MG63 (cell line): ENCODE measurements around the gene PCLO. TPM values are rescaled to one million over a fixed set of nuclear protein-coding genes. Genes with fewer than 3 reads are reported as not detected.

Experiments
- DNase-seq: peaks from one replicate; pipeline ENCODE4 v3.0.0-alpha.2; 2020
- H3K27me3 ChIP-seq: fragments of 250-450 bp; sonication (Bioruptor Pico); 2 replicates; pipeline ENCODE4 v1.5.1; 2020; ENCODE audit warnings: mild to moderate bottlenecking, moderate library complexity
- H3K36me3 ChIP-seq: fragments of 250-450 bp; sonication (Bioruptor Pico); 2 replicates; pipeline ENCODE4 v1.5.1; 2020; ENCODE audit warnings: mild to moderate bottlenecking, moderate library complexity
- H3K4me3 ChIP-seq: fragments of 250-450 bp; sonication (Bioruptor Pico); 2 replicates; pipeline ENCODE4 v1.5.1; 2020; ENCODE audit warnings: mild to moderate bottlenecking, moderate library complexity
- H3K9me3 ChIP-seq: fragments of 250-450 bp; sonication (Bioruptor Pico); 2 replicates; pipeline ENCODE4 v1.5.1; 2020; ENCODE audit warnings: mild to moderate bottlenecking, moderate library complexity
- total RNA-seq: library from RNA; depleted of rRNA; stranded (reverse); fragments of >200 nt; shearing (Covaris generic); gene quantifications from 2 replicates; pipeline ENCODE4 v1.2.3, GENCODE V29; 2014; ENCODE audit warnings: low replicate concordance

PCLO gene
- total RNA-seq, 1 experiment from 2014 or later = not detected

DNA sequence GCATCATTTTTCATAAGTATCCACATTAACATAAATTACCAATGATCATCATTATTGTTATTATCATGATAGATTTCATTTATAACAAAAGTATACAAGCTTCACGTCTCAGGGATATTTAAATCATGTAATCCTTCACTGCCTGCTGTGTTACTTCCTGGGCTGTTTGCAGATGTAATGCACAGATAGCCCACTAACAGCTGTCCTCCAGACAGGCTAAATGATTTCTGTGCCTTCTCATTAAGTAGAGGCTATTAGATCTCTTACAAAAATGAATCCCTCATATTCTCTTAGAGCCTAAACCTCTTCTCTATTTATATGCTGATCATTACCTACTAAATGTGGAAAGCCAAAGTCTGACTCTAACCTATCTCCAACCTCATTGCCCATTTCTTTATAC lies 9.3 kb downstream of the PCLO start:
- Histone ChIP-seq H3K4me3 (no peak overlapping the region), H3K36me3 (no peaks in the 10 kb centered on the region), H3K9me3 (no peaks in the 10 kb centered on the region), H3K27me3 (no peaks in the 10 kb centered on the region)
- DNase-seq = no peak

DNA sequence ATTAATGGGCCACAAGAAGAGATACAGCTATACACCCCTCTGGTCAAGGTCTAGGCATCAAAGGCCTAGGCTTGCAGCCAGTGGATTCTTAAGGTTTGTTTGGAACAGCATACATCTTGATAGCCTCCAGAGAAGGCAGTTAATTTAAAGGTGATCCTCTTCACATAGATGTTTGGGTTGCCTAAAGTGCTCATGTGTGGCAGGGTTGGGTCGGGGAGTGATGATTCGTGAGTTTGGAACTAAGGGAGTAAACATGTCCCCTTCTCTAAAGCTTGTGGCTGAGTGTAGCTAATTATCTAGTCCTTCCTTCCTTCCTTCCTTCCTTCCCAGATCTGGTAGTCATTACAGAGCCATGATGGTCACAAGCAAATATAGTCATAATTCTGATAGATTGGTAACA lies 12.4 kb downstream of the PCLO start:
- Histone ChIP-seq H3K36me3 (no peaks in the 10 kb centered on the region), H3K9me3 (no peaks in the 10 kb centered on the region), H3K4me3 (no peak overlapping the region), H3K27me3 (no peaks in the 10 kb centered on the region)
- no peak for DNase-seq

DNA sequence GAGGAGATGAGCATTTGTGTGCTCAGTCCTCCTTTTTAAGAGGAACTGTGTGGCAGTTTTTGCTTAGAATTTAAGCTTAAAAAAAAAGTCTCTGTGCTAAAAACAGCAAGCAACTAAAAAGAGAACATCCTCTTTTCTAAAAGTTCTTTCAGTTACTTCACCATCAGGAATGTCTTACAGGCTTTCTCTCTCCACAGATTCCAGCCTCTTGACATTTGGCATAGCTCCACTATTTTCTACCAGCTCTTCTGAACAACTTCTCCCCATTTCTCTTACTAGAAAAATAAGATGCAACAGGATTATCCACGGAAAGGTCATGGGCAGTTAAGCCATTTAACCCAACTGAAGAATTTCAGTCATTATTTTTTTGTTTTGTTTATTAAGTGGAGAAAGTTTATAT lies 13.2 kb downstream of the PCLO start:
- Histone ChIP-seq H3K36me3 (no peaks in the 10 kb centered on the region), H3K4me3 (no peak overlapping the region), H3K9me3 (no peaks in the 10 kb centered on the region), H3K27me3 (no peaks in the 10 kb centered on the region)
- DNase-seq = no peak

DNA sequence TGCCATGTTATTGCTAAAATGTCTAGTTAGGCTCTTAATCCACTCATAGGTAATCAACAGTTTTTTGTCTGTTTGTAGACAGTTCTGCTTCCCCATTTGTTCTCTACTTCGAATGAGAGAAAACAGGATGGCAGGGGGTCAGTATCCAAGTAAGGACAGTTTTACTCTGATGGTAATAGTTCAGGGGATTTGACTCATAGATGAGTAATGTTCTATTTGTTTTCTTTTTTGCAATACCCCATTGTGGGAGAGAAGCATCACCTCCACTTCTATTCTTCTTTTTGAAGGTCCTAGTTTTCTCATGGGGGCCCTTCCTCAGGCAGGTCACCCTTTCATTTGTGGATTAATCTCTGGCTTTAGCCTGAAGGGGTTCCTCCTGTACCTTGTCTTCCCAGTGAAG lies 13.9 kb downstream of the PCLO start:
- no peak for DNase-seq
- no peaks in the 10 kb centered on the region for H3K9me3 ChIP-seq
- no peaks in the 10 kb centered on the region for H3K36me3 ChIP-seq

DNA sequence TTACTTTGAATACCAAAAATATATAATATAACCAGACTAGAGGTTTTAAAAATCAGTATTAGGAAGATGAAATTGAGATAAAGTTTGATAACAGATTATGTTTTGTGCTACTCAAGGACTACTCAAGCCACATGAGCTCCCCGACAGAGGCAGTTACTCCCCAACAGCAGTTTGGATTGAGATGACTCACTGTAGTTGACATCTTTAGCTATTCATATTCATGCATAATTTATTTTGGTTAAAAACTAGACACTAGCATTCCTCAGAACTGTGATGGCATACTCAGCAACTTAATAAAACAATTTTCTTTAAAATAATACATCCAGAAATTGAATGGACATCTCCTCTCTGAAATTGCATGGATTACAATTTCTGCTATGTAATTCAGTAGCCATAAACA lies 19.6 kb downstream of the PCLO start:
- no peak for DNase-seq
- no peaks in the 10 kb centered on the region for H3K9me3 ChIP-seq
- no peak overlapping the region for H3K4me3 ChIP-seq
- no peaks in the 10 kb centered on the region for H3K36me3 ChIP-seq
- H3K27me3 ChIP-seq = no peaks in the 10 kb centered on the region

More for the DNA sequence above, 13.9 kb downstream of the PCLO start:
- Histone ChIP-seq H3K27me3 (no peaks in the 10 kb centered on the region), H3K4me3 (no peak overlapping the region)

DNA sequence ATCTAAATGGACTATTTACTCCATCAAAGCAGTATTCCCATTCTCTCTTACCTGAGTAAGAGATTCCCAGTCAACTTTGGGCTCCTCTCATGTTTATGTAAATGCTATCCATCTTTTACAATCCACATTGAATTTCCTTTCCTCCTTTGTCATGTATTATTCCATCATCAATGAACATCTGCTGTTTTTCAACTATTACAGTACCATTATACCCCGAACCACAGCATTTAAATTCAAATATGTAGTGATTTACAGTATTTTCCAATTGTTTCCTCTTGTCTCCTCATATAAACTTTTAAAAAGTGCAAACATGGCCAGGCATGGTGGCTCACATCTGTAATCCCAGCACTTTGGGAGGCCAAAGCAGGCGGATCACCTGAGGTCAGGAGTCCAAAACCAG lies 20.3 kb downstream of the PCLO start:
- Histone ChIP-seq H3K9me3 (no peaks in the 10 kb centered on the region), H3K4me3 (no peak overlapping the region), H3K27me3 (no peaks in the 10 kb centered on the region), H3K36me3 (no peaks in the 10 kb centered on the region)
- no peak for DNase-seq

DNA sequence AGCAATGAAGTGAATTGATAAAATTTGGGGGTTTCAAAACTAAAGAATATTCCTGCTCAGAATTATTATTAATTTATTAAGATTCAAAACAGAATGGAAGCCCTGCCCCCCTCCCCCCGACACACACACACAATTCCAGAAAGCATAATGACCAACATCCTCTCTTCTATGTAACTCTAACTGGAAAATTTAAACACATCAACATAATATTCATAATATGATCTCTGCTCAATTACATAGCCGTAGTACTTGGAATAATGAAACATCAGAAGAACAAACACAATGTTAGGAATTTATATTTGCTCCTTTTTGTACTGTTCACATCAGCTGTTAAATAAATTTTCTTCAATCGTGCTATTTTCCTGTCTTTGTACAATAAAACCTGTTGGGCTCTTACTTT lies 20.8 kb downstream of the PCLO start:
- no peaks in the 10 kb centered on the region for H3K9me3 ChIP-seq
- H3K36me3 ChIP-seq = no peaks in the 10 kb centered on the region
- no peak overlapping the region for H3K4me3 ChIP-seq
- H3K27me3 ChIP-seq = no peaks in the 10 kb centered on the region
- DNase-seq = no peak

DNA sequence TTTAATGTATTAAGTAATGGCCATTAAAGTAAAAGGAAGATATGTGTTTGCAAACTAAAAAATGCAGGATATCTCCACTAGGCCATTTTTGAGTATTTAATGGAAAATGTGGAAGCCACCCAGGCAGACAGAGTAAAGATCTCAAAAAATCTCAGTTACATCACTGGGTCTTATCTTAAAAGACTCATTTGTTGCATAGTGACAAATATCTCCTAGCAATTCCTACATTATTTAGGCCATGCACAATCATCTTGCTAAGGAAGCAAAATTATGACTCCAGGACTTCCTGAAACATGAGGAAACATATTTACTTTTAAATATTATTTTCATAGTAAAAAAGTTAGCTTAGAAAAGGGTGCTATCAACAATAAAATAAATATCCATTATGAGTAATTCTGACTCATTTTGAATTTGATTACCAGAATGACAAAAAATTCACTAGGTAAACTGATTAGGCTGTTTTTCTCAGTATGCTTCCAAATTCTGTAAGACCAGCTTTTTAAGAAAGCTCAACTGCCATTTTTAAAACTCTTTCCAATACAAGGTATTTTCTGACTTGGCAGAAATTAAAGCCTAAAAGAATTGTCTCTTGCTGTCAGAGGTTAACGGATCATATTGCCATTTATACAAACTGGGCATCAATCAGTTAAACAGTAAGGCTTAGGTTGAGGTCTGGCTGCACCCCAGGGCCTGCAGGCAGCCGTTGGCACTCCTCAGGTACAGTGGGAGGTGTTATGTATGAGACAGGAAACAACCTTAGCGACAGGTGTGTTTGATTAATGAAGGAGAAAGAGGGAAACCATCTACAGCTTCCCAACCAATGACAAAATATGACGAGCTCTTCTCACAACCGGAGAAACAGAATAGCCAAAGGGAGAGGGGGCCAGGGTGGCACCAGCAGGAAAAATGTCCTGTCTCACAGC lies 31.8 kb downstream of the PCLO start:
- no peaks in the 10 kb centered on the region for H3K27me3 ChIP-seq
- H3K36me3 ChIP-seq = no peaks in the 10 kb centered on the region
- no peaks in the 10 kb centered on the region for H3K9me3 ChIP-seq
- H3K4me3 ChIP-seq = no peak overlapping the region
- no peak for DNase-seq

DNA sequence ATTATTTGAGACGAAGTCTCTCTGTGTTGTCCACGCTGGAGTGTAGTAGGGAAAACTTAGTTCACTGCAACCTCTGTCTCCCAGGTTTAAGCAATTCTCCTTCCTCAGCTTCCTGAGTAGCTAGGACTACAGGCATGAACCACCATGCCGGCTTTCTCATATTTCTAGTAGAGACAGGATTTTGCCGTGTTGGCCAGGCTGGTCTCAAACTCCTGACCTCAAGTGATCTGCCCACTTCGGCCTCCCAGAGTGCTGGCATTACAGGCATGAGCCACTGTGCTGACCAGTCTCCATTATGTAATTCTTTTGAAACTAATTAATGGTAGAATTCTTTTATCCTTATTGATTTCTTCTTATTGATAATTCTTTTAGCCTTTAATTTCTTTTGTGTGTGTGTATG lies 32.5 kb downstream of the PCLO start:
- no peak for DNase-seq
- Histone ChIP-seq H3K36me3 (no peaks in the 10 kb centered on the region), H3K9me3 (no peaks in the 10 kb centered on the region), H3K27me3 (no peaks in the 10 kb centered on the region), H3K4me3 (no peak overlapping the region)

DNA sequence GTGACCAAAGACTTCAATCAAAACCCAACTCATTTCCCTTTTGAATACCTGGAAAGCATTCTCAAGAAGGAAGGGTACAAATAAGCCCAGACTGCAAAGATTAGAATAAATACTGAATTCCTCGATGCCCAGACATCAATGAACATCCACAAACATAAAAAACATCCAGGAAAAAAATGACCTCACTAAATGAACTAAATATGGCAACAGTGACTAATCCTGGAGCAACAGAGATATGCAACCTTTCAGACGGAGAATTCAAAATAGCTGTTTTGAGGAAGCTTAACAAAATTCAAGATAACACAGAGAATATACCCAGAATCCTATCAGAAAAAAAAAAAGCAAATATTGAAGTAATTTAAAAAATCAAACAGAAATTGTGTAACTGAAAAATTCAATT lies 43.2 kb downstream of the PCLO start:
- DNase-seq = no peak
- Histone ChIP-seq H3K9me3 (no peaks in the 10 kb centered on the region), H3K4me3 (no peak overlapping the region), H3K36me3 (no peaks in the 10 kb centered on the region), H3K27me3 (no peaks in the 10 kb centered on the region)

DNA sequence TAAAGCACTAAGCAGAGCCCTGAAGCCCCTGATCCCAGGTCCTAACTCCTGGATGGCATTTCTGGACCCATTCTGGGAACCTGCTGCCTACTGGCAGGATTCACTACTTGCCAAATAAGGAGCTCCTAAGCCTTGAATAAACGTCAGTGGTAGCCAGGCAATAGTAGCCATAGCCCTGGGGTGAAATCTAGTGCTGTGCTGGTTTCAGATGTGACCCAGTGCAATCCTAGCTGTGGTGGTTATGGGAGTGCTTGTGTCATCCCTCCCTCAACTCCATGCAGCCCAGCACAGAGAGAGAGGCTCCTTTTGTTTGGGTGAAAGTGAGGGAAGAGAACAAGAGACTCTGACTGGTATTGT lies 43.7 kb downstream of the PCLO start:
- Histone ChIP-seq H3K27me3 (no peaks in the 10 kb centered on the region), H3K9me3 (no peaks in the 10 kb centered on the region), H3K36me3 (no peaks in the 10 kb centered on the region), H3K4me3 (no peak overlapping the region)
- DNase-seq = no peak

DNA sequence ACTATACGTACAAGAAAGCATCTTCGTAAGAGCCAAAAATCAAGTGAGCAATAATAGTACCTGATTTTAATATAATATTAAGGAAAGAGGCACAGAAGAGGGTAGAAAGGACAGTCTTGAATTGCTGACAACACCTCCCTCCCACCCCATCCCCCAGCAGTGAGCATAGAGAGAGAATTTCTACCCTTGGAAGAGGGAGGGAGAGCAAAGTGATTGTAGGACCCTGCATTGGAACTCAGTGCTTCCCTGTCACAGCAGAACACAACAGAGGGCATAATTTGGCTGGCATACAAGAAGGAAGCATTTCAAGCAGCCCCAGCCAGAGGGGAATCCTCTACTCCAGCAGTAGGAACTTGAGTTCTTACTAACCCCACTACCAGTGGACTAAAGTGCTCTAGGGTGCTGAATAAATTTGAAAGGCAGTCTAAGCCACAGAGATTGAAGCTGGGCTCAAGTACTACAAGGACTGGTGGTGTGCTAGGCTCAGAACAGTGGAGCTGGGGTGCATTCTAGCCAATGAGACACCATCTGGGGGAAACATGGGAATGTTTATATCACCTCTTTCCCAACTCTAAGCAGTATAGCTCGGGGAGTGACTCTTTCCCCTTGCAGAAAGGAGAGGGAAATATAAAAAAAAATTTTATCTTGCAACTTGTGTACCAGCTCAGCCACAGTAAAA lies 44.2 kb downstream of the PCLO start:
- no peak overlapping the region for H3K4me3 ChIP-seq

DNA sequence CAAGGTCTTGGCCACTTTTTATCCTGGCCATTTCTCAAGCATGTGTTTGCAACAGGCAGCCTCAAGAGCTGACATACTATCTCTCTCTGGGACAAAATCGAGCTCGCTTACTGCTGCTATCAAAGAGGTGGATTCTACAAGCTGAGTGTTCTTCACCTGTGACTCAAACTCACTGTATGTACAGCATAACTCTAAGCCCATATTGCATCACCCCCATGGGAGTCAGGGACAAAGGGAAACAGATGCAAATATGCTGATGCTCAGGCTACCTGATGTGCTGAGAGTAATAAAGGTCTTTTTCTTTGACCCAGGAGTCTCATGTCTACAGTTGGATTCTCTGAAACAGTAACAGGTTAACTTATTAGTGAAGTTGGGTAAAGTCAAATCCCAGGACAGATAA lies 45.2 kb downstream of the PCLO start:
- Histone ChIP-seq H3K36me3 (no peaks in the 10 kb centered on the region), H3K27me3 (no peaks in the 10 kb centered on the region), H3K9me3 (no peaks in the 10 kb centered on the region), H3K4me3 (no peak overlapping the region)
- DNase-seq = no peak

More for the DNA sequence above, 44.2 kb downstream of the PCLO start:
- no peaks in the 10 kb centered on the region for H3K9me3 ChIP-seq
- no peaks in the 10 kb centered on the region for H3K27me3 ChIP-seq
- DNase-seq = no peak
- no peaks in the 10 kb centered on the region for H3K36me3 ChIP-seq

DNA sequence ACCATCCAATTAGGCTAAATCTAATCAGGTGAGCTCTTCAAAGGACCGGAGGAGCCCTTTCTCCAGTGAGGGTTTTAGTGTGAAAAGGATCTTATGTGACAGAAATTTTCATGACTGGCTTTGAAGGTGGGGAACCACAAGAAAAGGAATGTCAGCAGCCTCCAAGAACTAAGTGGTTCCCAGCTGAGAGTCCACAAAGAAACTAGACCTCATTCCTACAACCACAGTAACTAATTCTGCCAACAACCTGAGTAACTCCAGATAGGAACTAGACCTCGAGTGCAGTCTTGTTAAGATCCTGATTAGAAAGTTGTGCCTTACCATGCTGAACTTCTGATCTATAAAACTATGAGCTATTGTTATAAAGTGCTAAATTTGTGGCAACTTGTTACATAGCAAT lies 51.3 kb downstream of the PCLO start:
- Histone ChIP-seq H3K36me3 (no peaks in the 10 kb centered on the region), H3K4me3 (no peak overlapping the region), H3K27me3 (no peaks in the 10 kb centered on the region), H3K9me3 (no peaks in the 10 kb centered on the region)
- no peak for DNase-seq

DNA sequence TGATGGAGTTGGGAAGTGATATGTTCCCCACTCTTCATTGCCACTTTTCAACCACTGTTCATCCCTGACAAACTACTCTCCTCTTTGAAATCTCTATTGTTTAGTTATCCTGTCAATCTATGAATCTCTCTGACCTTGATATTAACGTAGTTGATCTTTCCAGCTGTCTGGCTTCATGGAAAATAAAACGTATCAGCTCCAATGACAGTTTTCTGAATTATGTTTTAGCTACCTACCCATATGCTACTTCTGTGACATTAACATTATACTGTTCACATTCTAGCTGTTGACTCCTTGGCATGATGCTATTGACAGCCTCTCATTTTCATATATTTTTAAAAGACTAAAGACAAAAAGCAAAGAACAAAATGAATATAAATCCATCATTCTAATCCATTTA lies 53.3 kb downstream of the PCLO start:
- no peaks in the 10 kb centered on the region for H3K27me3 ChIP-seq
- DNase-seq = no peak
- H3K9me3 ChIP-seq = no peaks in the 10 kb centered on the region
- no peak overlapping the region for H3K4me3 ChIP-seq
- no peaks in the 10 kb centered on the region for H3K36me3 ChIP-seq

DNA sequence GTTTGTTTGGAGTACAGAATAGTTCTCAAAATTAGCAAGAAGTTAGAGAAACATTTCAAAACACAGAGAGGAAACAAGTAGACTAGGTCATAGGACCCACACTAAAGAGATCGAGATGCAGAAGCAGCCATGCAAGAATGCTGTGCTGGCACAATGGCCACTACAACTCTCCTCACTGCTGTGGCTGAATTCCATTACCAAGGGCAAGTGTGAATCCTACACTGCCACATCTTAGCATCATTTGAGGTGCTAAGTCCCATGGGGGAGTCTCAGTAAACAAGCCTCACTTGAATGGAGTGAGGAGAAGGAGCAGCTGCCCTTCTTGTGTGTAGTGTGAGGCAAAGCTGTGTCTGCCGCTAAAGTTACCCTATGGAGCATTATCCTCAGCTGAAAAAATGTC lies 56.7 kb downstream of the PCLO start:
- Histone ChIP-seq H3K27me3 (no peaks in the 10 kb centered on the region), H3K4me3 (no peak overlapping the region), H3K9me3 (no peaks in the 10 kb centered on the region), H3K36me3 (no peaks in the 10 kb centered on the region)
- no peak for DNase-seq

DNA sequence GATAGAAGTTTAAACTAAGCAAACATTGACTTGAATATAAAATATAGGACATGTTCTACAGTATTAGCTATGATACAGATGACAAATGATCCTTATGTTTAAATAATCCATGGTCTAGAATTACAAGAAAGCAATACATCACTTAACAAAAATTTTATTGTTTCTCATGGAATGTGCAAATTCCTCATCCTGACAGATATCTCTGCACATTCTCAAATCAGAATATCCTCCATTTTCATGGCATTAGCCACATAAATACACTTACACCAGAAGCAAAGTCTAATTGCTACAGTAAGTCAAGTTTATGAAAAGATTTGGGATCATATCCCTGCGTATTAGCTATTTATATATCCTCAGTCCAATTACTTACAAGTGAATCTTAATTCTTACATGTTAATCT lies 57.6 kb downstream of the PCLO start:
- H3K4me3 ChIP-seq = no peak overlapping the region
- DNase-seq = no peak
- H3K9me3 ChIP-seq = no peaks in the 10 kb centered on the region
- H3K27me3 ChIP-seq = no peaks in the 10 kb centered on the region
- no peaks in the 10 kb centered on the region for H3K36me3 ChIP-seq

DNA sequence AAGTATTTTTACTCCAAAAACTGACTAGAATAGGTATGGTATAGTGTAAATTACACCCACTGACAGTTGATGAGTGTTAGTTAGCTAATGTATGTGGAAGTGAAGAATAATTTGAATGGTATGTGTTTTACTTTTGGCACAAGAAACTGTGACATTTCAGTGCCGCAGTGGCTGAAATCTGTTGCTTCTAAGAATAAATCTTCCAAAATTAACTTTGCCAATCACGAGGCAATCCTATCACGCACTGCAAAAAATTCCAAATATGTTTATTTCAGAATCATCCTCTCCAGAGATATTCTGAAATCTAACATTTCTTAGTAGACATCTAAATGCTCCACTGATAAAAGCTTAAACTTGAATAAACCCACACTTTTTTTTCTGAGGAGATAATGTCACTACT lies 61.2 kb downstream of the PCLO start:
- Histone ChIP-seq H3K27me3 (no peaks in the 10 kb centered on the region), H3K36me3 (no peaks in the 10 kb centered on the region), H3K9me3 (no peaks in the 10 kb centered on the region), H3K4me3 (no peak overlapping the region)
- DNase-seq = no peak
